HCT116 (cell line): Measurements from ENCODE around the gene DHCR24. TPM values are rescaled to one million over a fixed set of nuclear protein-coding genes. Genes with fewer than 3 reads are reported as not detected.

Source experiments
- ATAC-seq: fragments of 200-7000 bp; cut with Tn5 transposase; 2 replicates; pipeline ENCODE4 v1.9.1; 2020; ENCODE audit warnings: mild to moderate bottlenecking, moderate library complexity
- BruUV-seq: library from RNA; stranded (reverse); fragments of 400-500 nt; replicated peaks from 2 replicates; lab custom pipeline; 2021; lab: Mats Ljungman, UMichigan
- CTCF ChIA-PET: fragments of 300-600 bp; sonication (Branson Sonifier 250); formaldehyde crosslinking; loops from one replicate; lab custom pipeline; 2021; ENCODE audit warnings: antibody characterized with exemption; lab: Charles Lee
- POLR2A ChIA-PET: fragments of 300-600, 350-600 bp; sonication (Branson Sonifier 250); formaldehyde crosslinking; loops from one replicate; lab custom pipeline; 2021; ENCODE audit warnings: antibody characterized with exemption; lab: Charles Lee
- RAD21 ChIA-PET, 2 experiments: fragments of 300-600 bp; sonication (Branson Sonifier 250); formaldehyde crosslinking; loops; one replicate each; lab custom pipeline; 2023; ENCODE audit warnings: low total read pairs in 2 of 2; ENCODE audit not compliant: uncharacterized antibody in 2 of 2, unreplicated experiment in 2 of 2, low non-redundant PET in 1 of 2; lab: Charles Lee
- DNase-seq: peaks from one replicate; pipeline ENCODE4 v3.0.0-alpha.2; 2010; ENCODE audit warnings: low read depth, low spot score
- H2AFZ ChIP-seq: fragments of 200-600 bp; shearing (Covaris generic), sonication (generic); 2 replicates; pipeline ENCODE4 v1.6.1; 2017; ENCODE audit warnings: low read depth, mixed run types, mixed read lengths, antibody characterized with exemption, low read length; ENCODE audit not compliant: poor library complexity, severe bottlenecking
- H3K27ac ChIP-seq: 2 replicates; pipeline ENCODE4 v1.5.1; 2012; ENCODE audit warnings: low read depth, low read length
- H3K27me3 ChIP-seq: fragments of 200-600 bp; sonication (generic); 2 replicates; pipeline ENCODE4 v1.6.1; 2016; ENCODE audit warnings: mixed run types, low read length, mixed read lengths; ENCODE audit not compliant: insufficient read depth
- H3K36me3 ChIP-seq, 2 experiments: fragments of 200-500 bp in 1 of 2; fragments of 200-600 bp in 1 of 2; sonication (Bioruptor generic) in 1 of 2; sonication (generic) in 1 of 2; 2 replicates each; pipeline versions ENCODE4 v1.5.1 to v1.6.1; 2014 to 2016; ENCODE audit warnings: low read length in 2 of 2, inconsistent platforms in 1 of 2, mixed read lengths in 1 of 2, mixed run types in 1 of 2; ENCODE audit not compliant: insufficient read depth in 2 of 2, control insufficient read depth in 1 of 2
- H3K4me1 ChIP-seq, 2 experiments: fragments of 200-600 bp in 1 of 2; sonication (generic) in 1 of 2; 2 replicates each; pipeline versions ENCODE4 v1.5.1 to v1.6.1; 2012 to 2017; ENCODE audit warnings: low read length in 2 of 2, inconsistent platforms in 1 of 2, mild to moderate bottlenecking in 1 of 2, mixed read lengths in 1 of 2, mixed run types in 1 of 2, moderate library complexity in 1 of 2; ENCODE audit not compliant: insufficient read depth in 2 of 2, control insufficient read depth in 1 of 2
- H3K4me2 ChIP-seq: fragments of 200-600 bp; sonication (generic); 2 replicates; pipeline ENCODE4 v1.6.1; 2017; ENCODE audit warnings: mixed run types, low read length, mixed read lengths
- H3K4me3 ChIP-seq, 2 experiments: fragments of 200-600 bp in 1 of 2; sonication (generic) in 1 of 2; replicated peaks in 1 of 2; 2 replicates each; pipeline ENCODE4 v1.5.1; 2011 to 2016; ENCODE audit warnings: low read length in 2 of 2, control low read depth in 1 of 2, low read depth in 1 of 2, mild to moderate bottlenecking in 1 of 2, mixed read lengths in 1 of 2, mixed run types in 1 of 2
- H3K79me2 ChIP-seq: fragments of 200-600 bp; sonication (generic); 2 replicates; pipeline ENCODE4 v1.6.1; 2017; ENCODE audit warnings: mild to moderate bottlenecking, mixed run types, low read length, moderate library complexity, mixed read lengths; ENCODE audit not compliant: insufficient read depth
- H3K9ac ChIP-seq: fragments of 200-600 bp; sonication (generic); 2 replicates; pipeline ENCODE4 v1.6.1; 2016; ENCODE audit warnings: low read length, mixed read lengths
- H3K9me2 ChIP-seq: fragments of 200-600 bp; sonication (generic), shearing (Covaris generic); 2 replicates; pipeline ENCODE4 v1.6.1; 2017; ENCODE audit warnings: mixed run types, mild to moderate bottlenecking, moderate library complexity; ENCODE audit not compliant: insufficient read depth
- H3K9me3 ChIP-seq, 2 experiments: fragments of 200-500 bp in 1 of 2; fragments of 200-600 bp in 1 of 2; sonication (Bioruptor generic) in 1 of 2; sonication (generic) in 1 of 2; 2 replicates each; pipeline ENCODE4 v1.6.1; 2014 to 2017; ENCODE audit warnings: low read length in 2 of 2, mixed read lengths in 2 of 2, inconsistent platforms in 1 of 2, low read depth in 1 of 2, mild to moderate bottlenecking in 1 of 2, mixed run types in 1 of 2, moderate library complexity in 1 of 2; ENCODE audit not compliant: control insufficient read depth in 1 of 2, insufficient read depth in 1 of 2
- H4K20me1 ChIP-seq: fragments of 200-600 bp; sonication (generic), shearing (Covaris generic); 2 replicates; pipeline ENCODE4 v1.6.1; 2017; ENCODE audit warnings: mixed run types, mild to moderate bottlenecking, moderate library complexity; ENCODE audit not compliant: insufficient read depth
- CBX3 ChIP-seq: IDR thresholded peaks from 2 replicates; pipeline ENCODE4 v1.6.1; 2012; ENCODE audit warnings: low read depth
- CTCF ChIP-seq, 3 experiments: fragments of 200-600 bp in 1 of 3; sonication (generic) in 1 of 3; IDR thresholded peaks in 2 of 3; conservative IDR thresholded peaks in 1 of 3; 2 replicates each; pipeline ENCODE4 v1.5.1; 2012 to 2017; ENCODE audit warnings: low read depth in 2 of 3, low read length in 2 of 3, antibody characterized with exemption in 1 of 3, borderline replicate concordance in 1 of 3, control low read depth in 1 of 3, mild to moderate bottlenecking in 1 of 3, mixed read lengths in 1 of 3, mixed run types in 1 of 3, moderate library complexity in 1 of 3; ENCODE audit not compliant: insufficient read depth in 1 of 3
- EGR1 ChIP-seq: IDR thresholded peaks from 2 replicates; pipeline ENCODE4 v1.6.1; 2012; ENCODE audit warnings: low read depth
- ELF1 ChIP-seq: IDR thresholded peaks from 2 replicates; pipeline ENCODE4 v1.6.1; 2012; ENCODE audit warnings: low read depth, borderline replicate concordance
- EZH2phosphoT487 ChIP-seq: fragments of 200-600 bp; IDR thresholded peaks from 2 replicates; pipeline ENCODE4 v1.6.1; 2018; ENCODE audit warnings: antibody characterized with exemption, borderline replicate concordance
- ZFX ChIP-seq: fragments of 450-650 bp; IDR thresholded peaks from 2 replicates; pipeline ENCODE4 v1.6.1; 2017
- intact Hi-C: fragments of 100-400 bp; cut with micrococcal nuclease; formaldehyde crosslinking; loops from 2 replicates; pipeline ENCODE4 v1.10.0; 2022
- total RNA-seq: library from RNA; stranded (reverse); gene quantifications from one replicate; pipeline ENCODE4 v1.2.1, GENCODE V29; 2021; ENCODE audit not compliant: unreplicated experiment
- TF ChIP-seq, protein P1 (sequence below): IDR thresholded peaks from 2 replicates; pipeline ENCODE4 v1.6.1; 2011; ENCODE audit warnings: mild to moderate bottlenecking, low read length, moderate library complexity; ENCODE audit not compliant: insufficient replicate concordance; ENCODE audit errors: extremely low read depth

DHCR24 gene
- total RNA-seq, 1 experiment from 2014 or later = 132 TPM

GRCh38 chr1:54849219-54850068, 37.6 kb downstream of the DHCR24 start:
- DNase-seq (no peak), ATAC-seq (no peak)
- Histone ChIP-seq H3K79me2 (no peaks in the 10 kb centered on the region), H3K9me2 (no peaks in the 10 kb centered on the region), H2AFZ (no peak overlapping the region), H3K36me3 (peaks cover 28 to 45% of the 10 kb centered on the region in 2 experiments), H4K20me1 (no peaks in the 10 kb centered on the region), H3K9ac (no peak overlapping the region), H3K4me2 (no peak overlapping the region), H3K27me3 (no peaks in the 10 kb centered on the region), H3K9me3 (no peaks in the 10 kb centered on the region), H3K4me3 (no peak overlapping the region), H3K27ac (no peak overlapping the region), H3K4me1 (no peaks in the 10 kb centered on the region)
- ChIA-PET RAD21 (no interaction called here), CTCF (no interaction called here), POLR2A (no interaction called here)
- TF ChIP-seq ELF1 (no peak), ZFX (no peak), CTCF (IDR thresholded peaks at IDR 0.05 in 2 of 3, conservative IDR thresholded peaks at IDR 0.05 in 1 of 3; ENCODE audit: borderline replicate concordance in 1 of 3, insufficient read depth in 1 of 3, low read depth in 2 of 3, low read length in 2 of 3) (no peak), EGR1 (no peak), CBX3 (no peak), EZH2phosphoT487 (no peak)
- TF ChIP-seq, protein P1, sequence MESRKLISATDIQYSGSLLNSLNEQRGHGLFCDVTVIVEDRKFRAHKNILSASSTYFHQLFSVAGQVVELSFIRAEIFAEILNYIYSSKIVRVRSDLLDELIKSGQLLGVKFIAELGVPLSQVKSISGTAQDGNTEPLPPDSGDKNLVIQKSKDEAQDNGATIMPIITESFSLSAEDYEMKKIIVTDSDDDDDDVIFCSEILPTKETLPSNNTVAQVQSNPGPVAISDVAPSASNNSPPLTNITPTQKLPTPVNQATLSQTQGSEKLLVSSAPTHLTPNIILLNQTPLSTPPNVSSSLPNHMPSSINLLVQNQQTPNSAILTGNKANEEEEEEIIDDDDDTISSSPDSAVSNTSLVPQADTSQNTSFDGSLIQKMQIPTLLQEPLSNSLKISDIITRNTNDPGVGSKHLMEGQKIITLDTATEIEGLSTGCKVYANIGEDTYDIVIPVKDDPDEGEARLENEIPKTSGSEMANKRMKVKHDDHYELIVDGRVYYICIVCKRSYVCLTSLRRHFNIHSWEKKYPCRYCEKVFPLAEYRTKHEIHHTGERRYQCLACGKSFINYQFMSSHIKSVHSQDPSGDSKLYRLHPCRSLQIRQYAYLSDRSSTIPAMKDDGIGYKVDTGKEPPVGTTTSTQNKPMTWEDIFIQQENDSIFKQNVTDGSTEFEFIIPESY = no peak
- intact Hi-C loops = no loop called here
- BruUV-seq = no TSS peak
